ENCODE measurements around the gene HPX. TPM values are rescaled to one million over a fixed set of nuclear protein-coding genes. Genes with fewer than 3 reads are reported as not detected.

Gene HPX
- total RNA-seq, 1 experiment from 2014 or later = not detected

- DNase-seq (ENCODE audit: low read depth) = no peak
Observed at GRCh38 chr11:6459099-6459450, 18.3 kb upstream of the HPX start.

- DNase-seq (ENCODE audit: low read depth) = no peak
Observed at GRCh38 chr11:6458352-6459098, 17.7 kb upstream of the HPX start.

GRCh38 chr11:6457581-6458320, 17.0 kb upstream of the HPX start:
- no peak for DNase-seq (ENCODE audit: low read depth)

- DNase-seq (ENCODE audit: low read depth) = no peak
Observed at GRCh38 chr11:6456361-6457073, 15.7 kb upstream of the HPX start.

GRCh38 chr11:6455070-6455469, 14.3 kb upstream of the HPX start:
- DNase-seq (ENCODE audit: low read depth) = no peak

- no peak for DNase-seq (ENCODE audit: low read depth)
Observed at GRCh38 chr11:6453152-6453551, 12.4 kb upstream of the HPX start.

GRCh38 chr11:6452219-6452618, 11.4 kb upstream of the HPX start:
- no peak for DNase-seq (ENCODE audit: low read depth)

GRCh38 chr11:6448574-6448973, 7.8 kb upstream of the HPX start:
- DNase-seq (ENCODE audit: low read depth) = no peak

- DNase-seq (ENCODE audit: low read depth) = peak; percentile 40
Observed at GRCh38 chr11:6443269-6444003, 2.6 kb upstream of the HPX start.

GRCh38 chr11:6442441-6442840, 1.7 kb upstream of the HPX start:
- no peak for DNase-seq (ENCODE audit: low read depth)

- peak; percentile 59 for DNase-seq (ENCODE audit: low read depth)
Observed at GRCh38 chr11:6438979-6439571, 1.7 kb downstream of the HPX start.

GRCh38 chr11:6437993-6438392, 2.8 kb downstream of the HPX start:
- DNase-seq (ENCODE audit: low read depth) = no peak

- no peak for DNase-seq (ENCODE audit: low read depth)
Observed at GRCh38 chr11:6437423-6437822, 3.4 kb downstream of the HPX start.

GRCh38 chr11:6433998-6434660, 6.7 kb downstream of the HPX start:
- DNase-seq (ENCODE audit: low read depth) = no peak

GRCh38 chr11:6431861-6432260, 8.9 kb downstream of the HPX start:
- DNase-seq (ENCODE audit: low read depth) = peak; percentile 98

GRCh38 chr11:6427516-6427915, 13.3 kb downstream of the HPX start:
- DNase-seq (ENCODE audit: low read depth) = no peak

- no peak for DNase-seq (ENCODE audit: low read depth)
Observed at GRCh38 chr11:6420677-6421076, 20.1 kb downstream of the HPX start.

- peak; percentile 41 for DNase-seq (ENCODE audit: low read depth)
Observed at GRCh38 chr11:6419009-6419631, 21.7 kb downstream of the HPX start, which contains the start of gene APBB1. Gene APBB1, minus strand, starts transcription at chr11:6419094. Its CDS starts 7,747 bp downstream, at chr11:6411347.

GRCh38 chr11:6418557-6419008, 22.2 kb downstream of the HPX start:
- no peak for DNase-seq (ENCODE audit: low read depth)

- DNase-seq (ENCODE audit: low read depth) = no peak
Observed at GRCh38 chr11:6417907-6418556, 22.8 kb downstream of the HPX start.

Data from M059J (cell line).